Breast epithelium (tissue), 4 donors: ENCODE results near the gene IVL. TPM values are rescaled to one million over a fixed set of nuclear protein-coding genes. Genes with fewer than 3 reads are reported as not detected.

Experiments
- DNase-seq, 2 donors: peaks; one replicate each; pipeline ENCODE4 v3.0.0-alpha.2; 2019; ENCODE audit warnings: low spot score in 2 of 2
- H3K27ac ChIP-seq, 2 donors: fragments of 200-600 bp; sonication (generic) in 1 of 2; one replicate each; pipeline ENCODE4 v1.5.1; 2016 to 2019; ENCODE audit warnings: mild to moderate bottlenecking in 1 of 2
- H3K27me3 ChIP-seq, 2 donors: fragments of 200-600 bp; sonication (generic) in 1 of 2; one replicate each; pipeline versions ENCODE4 v1.5.1 to v1.6.0; 2017 to 2019; ENCODE audit warnings: control low read depth in 1 of 2, mild to moderate bottlenecking in 1 of 2
- H3K36me3 ChIP-seq: fragments of 200-600 bp; one replicate; pipeline ENCODE4 v1.5.1; 2019
- H3K4me1 ChIP-seq, 2 donors: fragments of 200-600 bp; sonication (generic); one replicate each; pipeline ENCODE4 v1.5.1; 2016 to 2019; ENCODE audit warnings: control low read depth in 1 of 2
- H3K4me3 ChIP-seq, 3 donors: fragments of 200-600 bp; sonication (generic); 1 replicate in 2 of 3; 2 replicates in 1 of 3; pipeline ENCODE4 v1.5.1; 2016 to 2019; ENCODE audit warnings: mild to moderate bottlenecking in 3 of 3, moderate library complexity in 2 of 3
- H3K9me3 ChIP-seq, 2 donors: fragments of 200-600 bp; sonication (generic) in 1 of 2; one replicate each; pipeline ENCODE4 v1.5.1; 2016 to 2019; ENCODE audit warnings: control low read depth in 1 of 2
- POLR2A ChIP-seq: fragments of 450-650 bp; IDR thresholded peaks from one replicate; pipeline ENCODE4 v1.6.1; 2016; ENCODE audit warnings: antibody characterized with exemption, mild to moderate bottlenecking, moderate library complexity
- POLR2AphosphoS5 ChIP-seq, 3 donors: sonication (generic); formaldehyde crosslinking; IDR thresholded peaks; one replicate each; pipeline ENCODE4 v1.6.1; 2017; ENCODE audit warnings: antibody characterized with exemption in 3 of 3
- intact Hi-C: fragments of 100-400 bp; cut with DNase I; formaldehyde crosslinking; loops from one replicate; pipeline ENCODE4 v1.15.1; 2023; ENCODE audit warnings: low total_unique reads
- total RNA-seq, 3 donors: library from RNA; depleted of rRNA; stranded (reverse); fragments of >200 nt; gene quantifications; one replicate each; pipeline ENCODE4 v1.1.0, GENCODE V29; 2016
- TF ChIP-seq, protein P1 (sequence below), 3 donors: fragments of 450-650 bp; IDR thresholded peaks; one replicate each; pipeline ENCODE4 v1.5.1; 2016 to 2017; ENCODE audit warnings: antibody characterized with exemption in 3 of 3, mild to moderate bottlenecking in 3 of 3, moderate library complexity in 3 of 3

IVL gene
- total RNA-seq, 3 donors from 2014 or later: not detected

DNA sequence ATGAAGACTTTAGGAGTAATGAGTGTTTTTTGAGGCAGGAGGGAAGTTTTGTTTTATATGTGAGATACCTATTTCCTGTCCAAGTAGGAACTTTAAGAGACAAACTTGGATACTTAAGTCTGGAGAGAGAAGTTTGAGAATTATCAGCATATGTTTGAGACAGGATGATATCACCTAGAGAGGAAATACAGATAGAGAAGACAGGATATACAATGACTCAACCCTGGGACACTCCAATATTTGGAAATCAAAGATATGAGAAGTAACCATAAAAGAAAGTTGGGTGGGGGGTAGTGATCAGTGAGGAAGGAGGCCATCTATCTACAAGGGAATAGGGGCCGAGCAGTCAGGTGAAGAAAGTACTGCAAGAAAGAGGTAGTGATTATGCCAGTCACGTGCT, 42.0 kb upstream of the IVL start:
- no peaks in the 10 kb centered on the region for H3K4me1 ChIP-seq
- TF ChIP-seq, protein P1, sequence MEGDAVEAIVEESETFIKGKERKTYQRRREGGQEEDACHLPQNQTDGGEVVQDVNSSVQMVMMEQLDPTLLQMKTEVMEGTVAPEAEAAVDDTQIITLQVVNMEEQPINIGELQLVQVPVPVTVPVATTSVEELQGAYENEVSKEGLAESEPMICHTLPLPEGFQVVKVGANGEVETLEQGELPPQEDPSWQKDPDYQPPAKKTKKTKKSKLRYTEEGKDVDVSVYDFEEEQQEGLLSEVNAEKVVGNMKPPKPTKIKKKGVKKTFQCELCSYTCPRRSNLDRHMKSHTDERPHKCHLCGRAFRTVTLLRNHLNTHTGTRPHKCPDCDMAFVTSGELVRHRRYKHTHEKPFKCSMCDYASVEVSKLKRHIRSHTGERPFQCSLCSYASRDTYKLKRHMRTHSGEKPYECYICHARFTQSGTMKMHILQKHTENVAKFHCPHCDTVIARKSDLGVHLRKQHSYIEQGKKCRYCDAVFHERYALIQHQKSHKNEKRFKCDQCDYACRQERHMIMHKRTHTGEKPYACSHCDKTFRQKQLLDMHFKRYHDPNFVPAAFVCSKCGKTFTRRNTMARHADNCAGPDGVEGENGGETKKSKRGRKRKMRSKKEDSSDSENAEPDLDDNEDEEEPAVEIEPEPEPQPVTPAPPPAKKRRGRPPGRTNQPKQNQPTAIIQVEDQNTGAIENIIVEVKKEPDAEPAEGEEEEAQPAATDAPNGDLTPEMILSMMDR (IDR thresholded peaks at IDR 0.05): no peak
- TF ChIP-seq POLR2AphosphoS5 (IDR thresholded peaks at IDR 0.05) (no peak), POLR2A (no peak)
- H3K27me3 ChIP-seq: no peaks in the 10 kb centered on the region
- no peaks in the 10 kb centered on the region for H3K9me3 ChIP-seq
- DNase-seq: no peak
- no peak overlapping the region for H3K27ac ChIP-seq
- no peaks in the 10 kb centered on the region for H3K36me3 ChIP-seq
- no peak overlapping the region for H3K4me3 ChIP-seq
- intact Hi-C loops: no loop called here

DNA sequence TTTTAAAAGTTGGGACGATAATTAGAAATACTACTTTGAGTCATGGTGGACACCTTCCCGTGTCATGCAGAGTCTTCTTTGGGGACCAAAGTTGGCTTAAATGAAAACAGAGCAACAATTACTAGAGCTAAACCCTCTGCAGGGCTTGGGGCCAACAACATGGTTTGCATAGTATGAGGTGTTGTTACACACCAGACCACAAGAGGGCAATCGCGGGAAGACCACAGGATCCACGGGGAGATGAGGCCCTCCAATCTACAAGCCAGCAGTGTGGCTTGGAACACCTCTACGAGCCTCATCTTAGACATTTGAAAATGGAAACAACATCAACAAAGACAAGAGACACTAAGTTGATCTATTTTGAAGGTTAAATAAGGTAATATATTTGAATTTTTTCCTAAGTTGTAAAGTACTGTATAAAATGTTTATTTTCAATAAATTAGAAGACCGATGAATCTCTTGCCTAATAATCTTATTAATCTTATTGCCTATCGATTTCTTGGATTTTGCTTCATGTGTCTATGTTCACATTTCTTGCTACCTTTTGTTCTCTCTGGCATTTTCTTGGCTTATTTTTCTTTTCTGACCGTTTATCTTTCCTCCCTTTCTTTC, 38.4 kb upstream of the IVL start:
- Histone ChIP-seq H3K27ac (no peak overlapping the region), H3K36me3 (no peaks in the 10 kb centered on the region), H3K27me3 (no peaks in the 10 kb centered on the region), H3K4me1 (no peaks in the 10 kb centered on the region), H3K4me3 (no peak overlapping the region), H3K9me3 (no peaks in the 10 kb centered on the region)
- TF ChIP-seq, protein P1 (IDR thresholded peaks at IDR 0.05): peak; percentile 48 to 57 (median 55)
- TF ChIP-seq POLR2A: no peak
- no peak for TF ChIP-seq POLR2AphosphoS5 (IDR thresholded peaks at IDR 0.05)
- peak; percentile 44 to 55 for DNase-seq
- intact Hi-C loops: no loop called here

DNA sequence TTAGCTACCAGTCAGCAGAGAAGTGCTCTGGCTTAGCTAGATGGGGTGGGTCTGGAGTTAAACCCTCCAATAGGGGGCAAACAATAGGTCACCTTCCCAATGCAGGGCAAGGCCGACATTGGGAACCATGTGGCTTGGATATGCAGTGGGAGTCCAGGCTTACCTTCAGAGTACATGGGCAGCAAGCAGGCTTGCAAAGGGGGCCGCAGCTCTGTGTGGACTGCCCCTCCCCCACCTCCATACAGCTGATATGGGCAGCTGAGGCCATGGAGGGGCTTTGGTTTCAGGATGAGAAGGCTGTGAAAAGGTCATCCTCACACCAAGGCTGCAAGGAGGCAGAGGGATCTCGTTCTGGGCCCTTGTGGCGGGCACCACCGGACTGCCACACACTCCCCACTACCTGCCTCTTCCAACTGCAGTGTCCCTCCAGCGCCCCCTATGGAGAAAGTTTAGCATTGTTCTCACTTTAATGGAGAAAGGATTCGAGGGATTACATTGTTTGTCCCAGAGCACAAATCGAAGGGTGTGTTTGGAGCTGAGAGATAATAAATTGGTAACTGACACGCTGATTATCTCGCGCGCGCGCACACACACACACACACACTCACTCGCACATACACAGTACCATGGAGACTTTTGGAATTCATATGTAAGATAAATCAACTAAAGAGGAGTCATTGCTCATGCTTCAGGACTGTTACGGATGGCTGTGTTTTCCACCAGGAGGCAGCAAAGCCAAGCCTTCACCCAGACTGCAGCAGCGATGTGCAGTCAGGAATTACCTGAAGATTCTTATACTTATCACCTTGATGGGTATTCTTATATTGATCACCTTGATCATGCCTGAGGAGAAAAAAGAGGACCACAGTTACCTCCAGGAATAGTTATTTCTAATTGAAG, 37.3 kb upstream of the IVL start:
- H3K9me3 ChIP-seq: no peaks in the 10 kb centered on the region
- intact Hi-C loops: no loop called here
- DNase-seq: no peak
- no peak overlapping the region for H3K4me3 ChIP-seq
- TF ChIP-seq POLR2A: no peak
- TF ChIP-seq, protein P1 (IDR thresholded peaks at IDR 0.05): no peak
- no peak for TF ChIP-seq POLR2AphosphoS5 (IDR thresholded peaks at IDR 0.05)
- H3K4me1 ChIP-seq: no peaks in the 10 kb centered on the region
- no peak overlapping the region for H3K27ac ChIP-seq
- no peaks in the 10 kb centered on the region for H3K36me3 ChIP-seq
- H3K27me3 ChIP-seq: no peaks in the 10 kb centered on the region

DNA sequence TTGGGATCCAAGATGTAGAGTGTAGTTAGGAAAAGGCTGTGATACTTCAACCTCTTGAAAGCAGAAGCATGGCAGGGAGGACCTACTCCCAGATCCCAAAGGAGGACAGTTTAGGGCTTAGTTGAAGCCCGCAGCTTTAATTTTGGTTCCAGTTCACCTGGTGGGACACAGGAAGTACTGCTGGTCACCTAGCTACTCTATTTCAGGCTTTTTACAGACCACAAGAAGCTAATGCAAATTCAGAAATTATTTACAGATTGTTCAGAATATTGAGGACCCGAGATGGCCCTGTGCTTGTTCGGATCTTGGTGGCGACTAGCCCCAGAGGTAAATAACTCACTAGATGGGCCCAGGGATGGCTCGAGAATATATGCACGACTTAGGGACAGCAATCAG, 36.6 kb upstream of the IVL start:
- DNase-seq: no peak
- no peaks in the 10 kb centered on the region for H3K4me1 ChIP-seq
- no peaks in the 10 kb centered on the region for H3K9me3 ChIP-seq
- intact Hi-C loops: no loop called here
- H3K27ac ChIP-seq: no peak overlapping the region
- no peak overlapping the region for H3K4me3 ChIP-seq
- TF ChIP-seq, protein P1 (IDR thresholded peaks at IDR 0.05): no peak
- TF ChIP-seq POLR2A (no peak), POLR2AphosphoS5 (IDR thresholded peaks at IDR 0.05) (no peak)
- H3K36me3 ChIP-seq: no peaks in the 10 kb centered on the region
- no peaks in the 10 kb centered on the region for H3K27me3 ChIP-seq

DNA sequence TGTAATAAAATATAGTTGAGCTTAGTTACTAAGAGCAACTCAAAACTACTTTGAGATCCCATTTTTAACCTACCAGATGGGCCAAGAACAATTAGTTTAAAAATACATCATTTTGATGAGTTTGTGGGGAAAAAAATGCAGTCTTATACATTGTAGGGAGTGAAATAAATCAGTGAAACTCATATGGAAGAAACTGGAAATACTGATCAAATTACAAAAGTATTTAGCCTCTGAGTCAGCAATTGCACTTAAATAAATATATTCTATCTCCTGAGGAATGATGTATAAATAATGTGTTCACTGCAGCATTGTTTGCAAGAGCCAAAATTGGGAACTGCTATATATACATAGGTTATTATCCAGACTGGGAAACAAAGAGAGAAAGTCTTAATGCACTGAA, 34.9 kb upstream of the IVL start:
- Histone ChIP-seq H3K27me3 (no peaks in the 10 kb centered on the region), H3K27ac (no peak overlapping the region), H3K36me3 (no peaks in the 10 kb centered on the region), H3K4me3 (no peak overlapping the region), H3K4me1 (no peaks in the 10 kb centered on the region), H3K9me3 (no peaks in the 10 kb centered on the region)
- intact Hi-C loops: no loop called here
- no peak for TF ChIP-seq POLR2AphosphoS5 (IDR thresholded peaks at IDR 0.05)
- TF ChIP-seq, protein P1 (IDR thresholded peaks at IDR 0.05): no peak
- no peak for TF ChIP-seq POLR2A
- no peak for DNase-seq
